Bronchial epithelial cell (primary cell): ENCODE measurements around the gene HELZ2. TPM values are rescaled to one million over a fixed set of nuclear protein-coding genes. Genes with fewer than 3 reads are reported as not detected.

ENCODE experiments used
- DNase-seq: peaks from one replicate; pipeline ENCODE4 v3.0.0-alpha.2; 2010; ENCODE audit warnings: low read depth
- FAIRE-seq: peaks from 2 replicates; lab custom pipeline; 2011; peaks lifted over from hg19 to GRCh38; lab: Jason Lieb, UNC
- H3K27me3 ChIP-seq: 2 replicates; pipeline ENCODE4 v1.5.1; 2011; ENCODE audit warnings: low read length; ENCODE audit not compliant: control insufficient read depth, insufficient read depth
- H3K36me3 ChIP-seq: 2 replicates; pipeline ENCODE4 v1.5.1; 2011; ENCODE audit warnings: low read length; ENCODE audit not compliant: control insufficient read depth, insufficient read depth
- H3K4me3 ChIP-seq: 2 replicates; pipeline ENCODE4 v1.5.1; 2011; ENCODE audit warnings: mild to moderate bottlenecking, low read depth, low read length, control low read depth
- total RNA-seq: library from RNA; depleted of rRNA; stranded (reverse); fragments of >200 nt; gene quantifications from 2 replicates; pipeline ENCODE4 v1.2.1, GENCODE V29; 2014
- TF ChIP-seq, protein P1 (sequence below): IDR thresholded peaks from 2 replicates; pipeline ENCODE4 v1.5.1; 2011; ENCODE audit warnings: mild to moderate bottlenecking, moderate library complexity, low read length, control low read depth, inconsistent platforms; ENCODE audit not compliant: insufficient read depth, severe bottlenecking

HELZ2 gene
- total RNA-seq, 1 donor from 2014 or later: 13.7 TPM

- FAIRE-seq (no peak), DNase-seq (no peak)
- Histone ChIP-seq H3K36me3 (no peaks in the 10 kb centered on the region), H3K4me3 (no peak overlapping the region), H3K27me3 (no peaks in the 10 kb centered on the region)
- TF ChIP-seq, protein P1, sequence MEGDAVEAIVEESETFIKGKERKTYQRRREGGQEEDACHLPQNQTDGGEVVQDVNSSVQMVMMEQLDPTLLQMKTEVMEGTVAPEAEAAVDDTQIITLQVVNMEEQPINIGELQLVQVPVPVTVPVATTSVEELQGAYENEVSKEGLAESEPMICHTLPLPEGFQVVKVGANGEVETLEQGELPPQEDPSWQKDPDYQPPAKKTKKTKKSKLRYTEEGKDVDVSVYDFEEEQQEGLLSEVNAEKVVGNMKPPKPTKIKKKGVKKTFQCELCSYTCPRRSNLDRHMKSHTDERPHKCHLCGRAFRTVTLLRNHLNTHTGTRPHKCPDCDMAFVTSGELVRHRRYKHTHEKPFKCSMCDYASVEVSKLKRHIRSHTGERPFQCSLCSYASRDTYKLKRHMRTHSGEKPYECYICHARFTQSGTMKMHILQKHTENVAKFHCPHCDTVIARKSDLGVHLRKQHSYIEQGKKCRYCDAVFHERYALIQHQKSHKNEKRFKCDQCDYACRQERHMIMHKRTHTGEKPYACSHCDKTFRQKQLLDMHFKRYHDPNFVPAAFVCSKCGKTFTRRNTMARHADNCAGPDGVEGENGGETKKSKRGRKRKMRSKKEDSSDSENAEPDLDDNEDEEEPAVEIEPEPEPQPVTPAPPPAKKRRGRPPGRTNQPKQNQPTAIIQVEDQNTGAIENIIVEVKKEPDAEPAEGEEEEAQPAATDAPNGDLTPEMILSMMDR: no peak
Measured at GRCh38 chr20:63540417-63541186, 33.4 kb downstream of the HELZ2 start.

DNA sequence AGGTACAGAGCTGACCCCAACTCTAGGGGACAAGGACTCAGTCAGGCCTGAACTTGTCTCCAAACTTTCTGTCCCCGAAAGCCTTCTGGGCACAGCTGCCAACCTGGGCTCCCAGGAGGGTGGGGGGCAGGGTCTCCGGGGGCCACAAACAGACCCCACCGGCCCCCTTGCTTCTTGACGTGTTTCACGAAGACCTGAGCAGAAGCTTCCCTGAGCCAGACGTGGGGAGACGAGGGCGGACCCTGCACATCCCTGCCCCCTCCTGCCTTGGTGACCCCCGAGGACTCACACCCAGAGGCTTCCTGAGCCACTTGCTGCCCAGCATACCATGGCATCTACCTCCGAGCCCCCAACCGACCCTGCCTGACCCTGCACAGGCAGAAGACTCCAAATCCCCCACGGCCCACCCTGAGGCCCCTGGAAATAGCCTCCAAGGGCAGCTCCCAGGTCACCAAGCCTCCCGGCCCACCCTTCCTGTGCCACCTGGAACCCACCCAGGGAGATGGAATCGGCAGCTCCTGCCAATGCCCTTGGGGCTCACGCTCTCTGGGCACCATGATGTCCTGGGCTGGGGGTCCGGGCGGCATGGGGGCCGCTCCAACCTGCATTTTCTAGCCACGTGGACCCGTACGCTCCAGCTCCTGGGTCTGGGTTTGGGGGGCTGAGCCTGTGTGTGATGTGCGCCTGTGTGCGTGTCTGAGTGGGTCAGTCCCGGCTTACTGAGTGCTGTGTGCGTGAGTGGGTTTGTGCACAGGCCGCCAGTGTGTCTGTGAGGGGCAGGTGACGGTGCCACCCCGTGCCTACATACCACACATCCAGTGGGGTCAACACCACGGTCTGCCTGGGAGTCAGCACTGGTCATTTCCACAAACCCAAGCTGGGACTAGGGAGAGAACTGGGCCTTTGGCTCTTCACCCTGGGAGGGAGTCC, 34.3 kb downstream of the HELZ2 start:
- FAIRE-seq: no peak
- TF ChIP-seq, protein P1: no peak
- no peaks in the 10 kb centered on the region for H3K27me3 ChIP-seq
- H3K36me3 ChIP-seq: no peaks in the 10 kb centered on the region
- DNase-seq: no peak
- no peak overlapping the region for H3K4me3 ChIP-seq

DNA sequence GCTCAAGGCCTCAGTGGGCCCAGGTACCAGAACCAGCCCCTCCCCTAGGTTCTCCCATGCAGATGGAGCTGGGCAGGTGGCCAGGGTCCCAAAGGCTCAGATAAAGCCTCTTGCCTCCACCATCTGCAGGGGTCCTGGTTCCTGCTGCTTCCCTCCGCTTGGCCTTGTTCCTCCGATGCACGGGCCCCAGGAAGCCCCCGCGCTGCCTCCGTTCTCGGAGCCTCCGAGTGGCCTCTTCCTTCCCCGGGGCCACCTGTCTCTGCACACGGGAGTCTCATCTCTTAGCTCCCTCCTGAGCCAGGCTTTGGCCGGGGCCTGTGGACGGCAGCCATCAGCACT, 35.0 kb downstream of the HELZ2 start:
- no peak for FAIRE-seq
- H3K36me3 ChIP-seq: peaks cover 1% of the 10 kb centered on the region
- H3K27me3 ChIP-seq: no peaks in the 10 kb centered on the region
- DNase-seq: no peak
- TF ChIP-seq, protein P1: no peak
- H3K4me3 ChIP-seq: no peak overlapping the region

DNA sequence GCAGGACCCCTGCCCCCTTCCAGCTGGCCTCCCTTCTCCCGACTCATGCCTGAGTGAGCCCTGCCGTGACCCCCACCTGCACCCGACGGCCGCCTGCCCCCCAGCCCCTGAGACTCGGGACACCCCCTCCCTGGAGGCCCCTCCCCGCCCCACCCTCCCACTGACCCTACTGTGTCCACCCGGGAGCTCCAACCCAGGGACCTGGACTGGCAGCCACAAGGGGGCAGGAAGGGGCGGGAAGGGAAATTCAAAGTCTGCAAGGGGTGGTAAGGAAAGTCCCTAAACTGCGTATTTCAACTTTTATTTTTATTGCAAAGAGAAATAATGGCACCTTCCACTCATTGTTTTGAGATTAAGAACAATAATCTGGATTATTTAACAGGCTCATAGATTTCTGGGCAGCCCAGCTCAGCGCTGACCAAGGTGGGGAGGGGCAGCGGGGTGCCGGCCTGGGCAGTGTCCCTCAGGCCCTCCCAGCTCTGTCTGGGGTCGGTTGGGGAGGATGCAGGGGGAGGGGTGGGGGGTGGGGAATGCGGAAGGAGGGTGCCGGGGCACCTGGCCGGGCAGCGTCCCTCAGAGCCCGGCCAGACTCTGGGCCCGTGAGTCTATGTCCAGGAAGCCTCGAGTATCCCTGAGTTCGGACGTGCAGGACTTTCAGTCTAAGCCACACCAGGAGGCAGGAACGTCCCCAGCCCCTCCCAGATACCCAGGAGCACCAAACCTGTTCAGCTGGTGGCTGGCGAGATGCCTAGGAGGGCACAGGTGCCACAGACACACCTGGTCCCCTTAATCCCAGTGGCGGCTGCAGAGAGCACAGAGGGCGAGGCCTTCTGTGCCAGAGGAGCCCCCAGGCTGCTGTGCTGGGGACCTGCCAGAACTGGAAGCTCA, 35.6 kb downstream of the HELZ2 start:
- TF ChIP-seq, protein P1: no peak
- no peak for FAIRE-seq
- Histone ChIP-seq H3K36me3 (peaks cover 1% of the 10 kb centered on the region), H3K27me3 (no peaks in the 10 kb centered on the region), H3K4me3 (no peak overlapping the region)
- DNase-seq: peak; percentile 37

DNA sequence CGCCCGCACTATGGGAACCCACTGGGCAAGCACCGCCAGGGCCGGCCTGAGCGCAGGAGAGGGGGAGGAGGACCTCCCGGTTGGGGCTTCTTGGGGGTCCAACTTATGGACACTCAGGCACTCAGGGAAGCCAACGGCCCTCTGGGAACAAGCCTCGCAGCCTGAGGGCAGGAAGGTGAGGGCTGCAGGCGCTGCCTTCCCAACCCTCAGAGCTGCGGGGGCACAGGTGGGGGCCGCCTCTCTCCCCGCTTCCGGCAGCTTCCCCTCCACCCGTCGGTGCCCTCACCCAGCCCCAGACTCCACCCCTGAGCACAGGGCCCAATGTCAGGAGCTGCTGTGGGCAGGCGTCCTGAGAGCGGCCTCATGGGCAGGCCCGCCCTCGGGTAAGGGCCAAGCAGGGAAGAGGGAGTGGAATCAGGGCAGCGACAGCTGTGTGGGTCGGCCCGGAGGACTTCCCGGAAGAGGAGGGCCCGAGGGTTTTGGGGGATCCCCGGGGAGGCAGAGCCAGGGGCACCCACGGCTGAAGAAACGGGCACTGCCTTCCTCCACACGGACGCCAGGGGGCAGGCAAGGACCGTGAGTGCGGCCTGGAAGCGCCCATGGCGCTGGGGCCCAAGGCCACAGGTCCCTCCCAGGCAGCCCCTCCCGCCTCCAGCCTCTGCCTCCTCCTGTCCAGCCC, 36.4 kb downstream of the HELZ2 start:
- Histone ChIP-seq H3K4me3 (peak overlapping the region; percentile 53), H3K27me3 (no peaks in the 10 kb centered on the region), H3K36me3 (peaks cover 1% of the 10 kb centered on the region)
- FAIRE-seq: no peak
- TF ChIP-seq, protein P1: peak; percentile 99
- peak; percentile 90 for DNase-seq
